Ishikawa (cell line): Measurements from ENCODE around the gene GRM3.

Experiments used
- EGR1 ChIP-seq: IDR thresholded peaks from 2 replicates; pipeline ENCODE4 v1.6.1; 2012
- TAF1 ChIP-seq: IDR thresholded peaks from 2 replicates; pipeline ENCODE4 v1.6.1; 2012; ENCODE audit warnings: low read depth, mild to moderate bottlenecking
- YY1 ChIP-seq: IDR thresholded peaks from 2 replicates; pipeline ENCODE4 v1.6.1; 2012; ENCODE audit warnings: low read depth

DNA sequence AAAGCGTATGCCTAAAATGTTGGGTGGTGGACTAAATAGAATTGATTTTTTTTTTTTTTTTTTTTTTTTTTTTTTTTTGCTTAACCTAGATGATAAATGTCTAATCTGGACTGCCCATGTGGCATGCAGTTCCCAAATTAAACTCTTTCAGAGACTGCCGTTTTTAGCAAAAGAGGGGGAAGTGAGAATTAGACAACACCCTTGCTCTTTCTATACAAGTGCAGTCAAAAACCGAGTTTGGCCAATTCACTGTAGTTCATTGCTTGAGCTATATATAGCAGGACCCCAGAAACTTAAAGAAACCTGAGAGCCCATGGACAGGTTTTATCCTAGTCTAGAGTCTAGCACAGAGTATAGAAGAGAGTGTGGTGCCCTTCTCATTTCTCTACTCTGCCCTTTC, 141.9 kb downstream of the GRM3 start:
- no peak for TF ChIP-seq YY1
- no peak for TF ChIP-seq TAF1
- no peak for TF ChIP-seq EGR1
